Measurements from ENCODE around the gene RPP14. TPM values are rescaled to one million over a fixed set of nuclear protein-coding genes. Genes with fewer than 3 reads are reported as not detected.

The RPP14 gene
- total RNA-seq, 1 donor from 2014 or later, result 22.5 TPM

Other genes starting within 250 kb of the RPP14 start
- 3.7 TPM for gene DNASE1L3, start 95.3 kb upstream of the RPP14 start, total RNA-seq
- 8.3 TPM for gene ABHD6, start 68.5 kb upstream of the RPP14 start, total RNA-seq
- gene HTD2, start 275 bp downstream of the RPP14 start, total RNA-seq, result 12.0 TPM
- gene PXK, start 26.6 kb downstream of the RPP14 start, total RNA-seq, result 12.0 TPM
- gene PDHB, start 127.6 kb downstream of the RPP14 start, total RNA-seq, result 209 TPM
- gene KCTD6, start 185.9 kb downstream of the RPP14 start, total RNA-seq, result 6.9 TPM
- 33.3 TPM for gene ACOX2, start 230.9 kb downstream of the RPP14 start, total RNA-seq